Activated CD4-positive, alpha-beta T cell treated with anti-CD3 and anti-CD28 coated beads for 24 hours (primary cell): ENCODE measurements around the gene FGG.
"Not testable (repeated sequence)": the region's sequence is repeated elsewhere in the genome, so short reads cannot be mapped to it uniquely, and the experiment has no call there.

Source experiments
- DNase-seq, 2 donors: peaks; one replicate each; pipeline ENCODE4 v3.0.0-alpha.2; 2020; ENCODE audit warnings: low read depth in 2 of 2

Gene FGG

DNA sequence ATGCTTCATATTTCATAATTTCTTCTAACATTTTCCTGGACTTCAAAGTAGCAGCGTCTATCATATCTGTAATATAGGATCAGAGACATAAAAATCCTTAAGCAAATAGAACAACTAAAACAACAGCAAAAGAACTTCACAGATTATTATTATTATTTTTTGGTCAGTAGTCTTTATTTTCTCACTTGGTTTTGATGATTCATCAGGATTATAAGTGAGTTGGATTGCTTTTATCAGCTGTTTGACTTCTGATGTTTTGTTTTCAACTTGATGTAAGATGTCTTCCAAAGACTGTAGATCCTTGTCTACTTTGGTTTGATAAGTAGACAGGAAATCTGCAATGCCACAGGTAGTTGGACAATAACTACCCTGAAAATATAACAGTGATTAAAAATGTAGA is 623 bp downstream of the FGG start:
- no peak for DNase-seq

DNA sequence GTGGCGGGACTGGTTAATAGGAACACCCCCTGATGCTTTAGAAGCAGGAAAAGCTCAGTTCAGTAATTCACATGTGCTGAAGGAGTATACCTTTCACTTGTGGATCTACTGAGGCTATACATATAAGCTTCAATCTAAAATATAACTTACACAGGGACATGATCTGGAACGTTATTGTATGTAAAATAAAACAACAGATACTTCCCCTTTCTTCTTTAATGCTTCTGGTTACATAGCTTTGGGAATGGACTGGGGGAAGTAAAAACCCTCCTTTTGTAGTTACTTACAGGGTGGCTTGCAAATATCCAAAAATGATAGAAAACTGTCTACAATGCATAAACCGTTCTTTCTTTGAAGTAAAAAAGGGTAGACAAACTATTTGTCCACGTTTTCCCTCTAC is 1.9 kb downstream of the FGG start:
- no peak for DNase-seq

DNA sequence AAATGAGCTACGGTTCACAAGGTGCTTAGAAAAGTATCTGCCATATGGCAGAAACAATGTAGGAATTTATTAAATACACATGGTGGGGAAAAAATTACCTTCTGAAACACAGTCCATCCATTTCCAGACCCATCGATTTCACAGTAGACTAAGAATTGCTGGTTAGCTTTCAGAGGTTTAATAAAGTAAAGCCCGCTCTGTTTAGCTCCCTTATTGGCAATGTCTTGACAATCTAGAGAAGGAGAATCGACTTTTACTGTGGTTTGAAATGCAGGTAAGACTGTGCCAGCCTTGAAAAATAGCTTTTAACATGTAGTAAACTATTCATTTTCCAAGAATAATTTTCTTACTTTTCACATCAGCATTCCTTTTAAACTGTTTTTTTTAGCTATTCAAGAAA is 2.9 kb downstream of the FGG start:
- no peak for DNase-seq

DNA sequence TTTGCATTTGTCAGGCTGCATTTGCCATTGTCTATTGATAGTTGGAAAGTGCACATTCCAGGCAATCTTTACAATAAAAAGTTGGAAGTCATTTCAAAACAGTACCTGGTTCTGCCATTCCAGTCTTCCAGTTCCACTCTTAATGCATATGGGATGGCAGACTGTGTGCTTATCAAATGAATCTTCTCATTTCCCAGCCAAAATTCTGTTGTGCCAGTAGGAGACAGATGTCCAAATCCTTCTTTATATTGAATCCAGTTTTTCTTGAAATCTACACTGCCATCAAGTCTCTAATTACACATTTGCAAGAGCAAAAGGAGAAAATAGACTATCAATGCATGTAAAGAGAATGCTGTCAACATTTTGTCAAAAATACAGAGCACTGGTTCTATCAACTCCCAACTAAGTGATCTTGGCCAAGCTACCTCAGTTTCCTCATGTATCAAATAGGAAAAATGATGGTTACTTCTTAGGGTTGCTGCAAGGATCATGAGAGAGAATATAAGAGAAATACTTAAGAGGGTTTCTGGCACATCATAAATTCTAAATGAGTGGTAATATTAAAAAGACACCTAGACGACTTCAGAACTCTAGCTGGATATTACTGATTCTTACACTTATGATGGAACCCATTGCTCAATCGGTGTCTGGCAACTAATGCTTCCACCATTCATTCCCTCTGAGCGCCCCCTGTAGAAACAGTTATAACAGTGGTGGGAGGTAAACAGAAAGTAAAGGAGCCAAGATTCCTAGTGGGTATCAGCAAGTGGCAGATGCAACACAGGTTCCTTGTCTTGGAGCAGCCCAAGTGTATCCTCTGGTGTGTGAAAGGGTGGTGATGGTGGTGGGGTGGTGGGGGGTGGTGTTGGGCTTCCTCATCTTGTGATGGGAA is 3.8 kb downstream of the FGG start:
- DNase-seq, result no peak

DNA sequence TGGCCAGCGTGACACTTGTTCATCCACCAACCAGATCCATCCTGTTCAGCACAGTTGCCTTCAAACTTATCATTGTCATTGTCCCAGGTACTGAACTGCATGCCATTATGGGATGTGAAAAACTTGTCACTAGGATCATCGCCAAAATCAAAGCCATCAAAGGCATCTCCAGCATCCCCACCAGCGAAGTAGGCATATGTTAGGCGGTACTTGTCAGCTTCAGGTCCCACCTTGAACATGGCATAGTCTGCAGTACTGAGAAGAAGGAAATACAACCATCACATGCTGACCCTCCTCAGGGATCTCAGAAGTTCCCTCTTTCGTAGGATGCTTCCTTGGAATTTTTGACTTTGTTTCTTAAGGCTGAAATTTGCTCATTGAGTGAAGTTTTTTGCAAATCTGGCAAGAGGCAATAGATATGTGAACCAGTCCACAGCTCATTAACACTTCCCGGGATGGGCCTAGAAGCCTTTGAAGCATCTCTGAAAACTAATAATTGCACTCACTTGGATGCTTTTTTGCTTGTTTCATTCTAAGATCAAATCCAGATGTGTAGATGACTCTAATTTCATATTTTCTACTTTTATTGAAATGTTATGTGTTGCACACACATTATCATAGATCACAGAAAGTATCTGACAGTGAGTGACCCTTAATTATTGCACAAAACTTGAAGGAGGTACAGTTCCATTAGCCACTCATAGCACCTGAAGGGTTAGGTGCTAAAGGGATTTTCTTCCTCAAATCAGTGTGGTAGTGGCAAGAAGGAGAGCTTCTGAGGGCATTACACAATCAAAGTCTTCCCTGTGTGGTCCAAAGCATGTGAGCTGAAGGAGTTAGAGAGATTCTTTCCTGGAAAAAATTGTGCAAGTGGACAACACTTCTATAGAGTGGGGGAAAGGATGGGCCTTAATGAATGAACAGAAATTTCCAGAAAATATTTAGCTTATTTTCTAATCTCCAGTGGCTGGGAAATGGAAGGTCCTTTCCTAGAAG is 5.4 kb downstream of the FGG start:
- no peak for DNase-seq

DNA sequence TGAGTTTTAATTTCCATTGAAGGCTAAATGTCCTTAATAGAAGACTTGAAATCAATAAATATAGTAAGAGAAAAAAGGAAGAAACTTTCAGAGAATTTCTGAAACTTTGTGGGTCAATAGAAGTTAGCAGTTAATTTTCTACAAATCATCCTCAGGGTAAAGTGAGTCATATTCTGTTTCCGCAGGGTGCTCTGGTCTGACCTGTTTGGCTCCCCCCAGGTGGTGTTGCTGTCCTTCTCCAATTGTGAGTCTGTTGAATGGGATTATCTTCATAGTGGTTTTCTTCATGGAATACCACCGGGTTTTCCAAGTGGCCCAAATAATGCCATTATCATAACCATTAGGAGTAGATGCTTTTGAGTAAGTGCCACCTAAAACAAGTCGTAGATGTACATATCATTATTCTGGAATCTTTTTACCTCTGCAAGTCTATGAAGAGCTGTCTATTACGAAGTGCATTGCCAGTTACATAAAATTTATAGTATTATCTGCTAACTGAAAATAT is 7.7 kb downstream of the FGG start:
- DNase-seq, result no peak

DNA sequence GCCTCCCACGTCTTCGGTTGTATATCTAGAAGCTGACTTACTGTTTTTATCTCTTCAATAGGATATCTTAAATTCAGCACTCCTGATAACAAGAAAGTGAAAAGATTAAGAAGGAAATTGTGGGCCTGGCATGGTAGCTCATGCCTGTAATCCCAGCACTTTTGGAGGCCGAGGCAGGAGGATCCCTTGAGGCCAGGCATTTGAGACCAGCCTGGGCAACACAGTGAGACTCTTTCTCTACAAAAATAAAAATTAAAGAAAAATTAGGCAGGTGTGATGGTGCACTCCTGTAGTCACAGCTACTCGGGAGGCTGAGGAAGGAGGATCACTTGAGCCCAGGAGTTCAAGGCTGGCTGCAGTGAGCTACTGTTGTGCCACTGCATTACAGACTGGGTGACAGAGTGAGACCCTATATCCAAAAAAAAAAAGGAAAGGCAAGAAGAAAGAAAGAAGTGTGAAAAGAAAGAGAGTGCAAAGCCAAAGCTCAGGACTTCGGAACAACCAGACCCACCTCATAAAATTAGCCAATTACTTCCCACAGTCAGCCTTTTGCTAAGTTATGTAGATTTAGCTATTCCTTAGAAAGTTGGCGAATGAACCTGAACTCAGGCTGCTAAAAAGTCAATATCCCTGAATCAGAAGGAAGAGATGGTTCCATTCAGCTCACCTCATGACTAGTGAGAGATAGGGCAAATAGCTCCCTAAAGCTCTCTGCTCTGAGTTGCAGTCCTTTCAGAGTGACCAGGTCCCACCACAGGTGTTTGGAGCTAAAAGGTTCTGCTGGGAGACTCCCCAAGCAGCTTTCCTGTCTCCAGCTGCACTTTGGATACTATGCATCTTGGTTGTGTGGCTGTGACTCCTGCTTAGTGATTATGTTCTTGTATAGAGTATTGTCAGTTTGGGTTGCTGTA is 9.2 kb downstream of the FGG start:
- DNase-seq, result no peak

DNA sequence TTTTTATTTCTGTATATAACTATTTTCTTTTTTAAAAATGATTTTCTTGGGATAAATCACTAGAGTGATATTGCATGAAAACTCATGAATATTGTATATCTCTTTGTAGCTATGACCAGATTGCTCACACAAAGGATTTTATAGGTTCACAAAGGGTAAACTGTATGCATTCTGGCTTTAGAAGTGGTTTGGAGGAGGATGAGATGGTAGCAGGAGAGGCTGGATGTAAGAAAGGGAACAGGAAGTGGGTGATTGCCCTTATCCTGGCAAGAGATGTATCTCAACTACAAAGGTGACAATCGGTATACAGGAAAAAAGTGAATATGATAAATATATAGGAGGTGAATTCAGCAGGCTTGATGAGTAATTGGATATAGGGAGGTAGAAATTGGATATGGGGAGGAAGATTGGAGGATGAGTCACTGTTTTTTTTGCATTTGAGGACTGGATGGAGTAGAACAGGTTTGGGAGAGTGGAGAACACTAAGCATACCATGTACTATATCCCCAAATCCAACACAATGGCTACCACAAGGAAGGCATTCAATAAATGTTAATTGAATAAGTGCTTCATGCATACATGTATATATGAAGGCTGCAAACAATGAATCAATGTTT is 9.9 kb downstream of the FGG start:
- DNase-seq, result no peak

DNA sequence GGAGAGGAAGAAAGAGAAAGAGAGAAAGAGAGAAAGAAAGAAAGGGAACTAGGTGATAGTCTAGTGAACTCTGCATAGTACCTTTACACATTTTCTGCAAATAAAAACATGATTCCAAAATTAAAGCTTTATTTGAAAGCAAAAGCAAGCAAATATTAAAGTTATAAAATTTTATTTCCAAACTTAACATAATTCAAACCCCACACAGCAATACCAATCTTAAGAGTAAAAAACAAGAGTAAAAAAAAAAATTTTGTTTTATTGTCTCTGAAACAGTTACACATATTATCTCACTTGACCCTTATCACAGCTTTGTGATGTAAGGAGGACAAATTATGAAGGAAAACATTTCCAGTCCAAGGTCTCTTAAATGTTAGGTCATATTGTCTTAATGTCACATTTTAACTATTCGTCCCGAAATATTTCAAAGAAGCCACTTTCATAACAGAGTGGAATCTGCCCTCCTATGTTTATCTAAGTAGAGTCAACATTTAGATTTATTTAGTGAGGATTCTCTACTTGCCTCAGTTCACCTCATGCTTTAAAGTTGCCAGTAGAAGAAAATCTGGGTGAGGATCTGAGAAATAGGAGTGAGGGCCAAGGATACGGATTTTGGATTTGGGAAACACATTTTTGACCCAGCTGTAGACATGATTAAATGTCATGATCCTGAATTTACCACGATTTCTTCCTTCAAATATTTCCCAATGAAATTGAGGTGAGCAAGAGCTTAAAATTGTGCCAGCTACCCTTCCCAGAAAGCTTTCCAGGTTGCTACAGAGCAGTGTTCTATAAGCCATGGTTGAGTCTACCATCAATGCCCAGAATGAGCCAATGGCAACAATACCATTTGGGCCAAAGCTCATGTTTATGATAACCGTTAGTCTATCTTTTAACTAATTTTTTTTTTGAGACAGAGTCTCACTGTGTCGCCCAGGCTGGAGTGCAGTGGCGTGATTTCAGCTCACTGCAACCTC is 14.4 kb downstream of the FGG start:
- DNase-seq, result no peak

DNA sequence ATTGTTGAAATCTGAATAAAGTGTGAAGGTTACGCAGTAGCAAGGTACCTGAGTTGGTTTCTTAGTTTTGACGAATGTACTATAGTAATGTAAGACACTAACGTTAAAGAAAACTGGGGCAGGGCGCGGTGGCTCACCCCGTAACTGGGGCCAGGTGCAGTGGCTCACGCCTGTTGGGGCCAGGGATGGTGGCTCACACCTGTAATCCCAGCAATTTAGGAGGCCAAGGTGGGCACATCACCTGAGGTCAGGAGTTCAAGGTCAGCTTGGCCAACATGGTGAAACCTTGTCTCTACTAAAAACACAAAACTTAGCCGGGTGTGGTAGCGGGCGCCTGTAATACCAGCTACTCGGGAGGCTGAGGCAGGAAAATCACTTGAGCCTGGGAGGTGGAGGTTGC is 15.2 kb downstream of the FGG start:
- DNase-seq, result not testable (repeated sequence)

DNA sequence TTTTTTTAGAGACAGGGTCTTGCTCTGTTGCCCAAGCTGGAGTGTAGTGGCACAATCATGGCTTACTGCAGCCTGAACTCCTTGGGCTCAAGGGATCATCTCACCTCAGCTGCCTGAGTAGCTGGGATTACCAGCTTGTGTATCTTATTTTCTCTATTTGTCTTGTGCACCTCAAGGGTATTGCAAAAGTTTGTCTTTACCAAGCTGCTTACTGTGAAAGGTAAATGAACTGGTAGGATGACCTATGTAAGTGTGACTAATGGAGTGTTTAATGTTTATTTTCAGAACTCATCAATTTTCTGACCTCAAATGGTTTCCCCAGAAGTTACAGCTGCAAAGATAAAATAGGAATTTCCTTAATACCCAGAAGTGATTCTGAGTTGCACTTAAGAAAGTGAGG is 16.6 kb downstream of the FGG start:
- no peak for DNase-seq

DNA sequence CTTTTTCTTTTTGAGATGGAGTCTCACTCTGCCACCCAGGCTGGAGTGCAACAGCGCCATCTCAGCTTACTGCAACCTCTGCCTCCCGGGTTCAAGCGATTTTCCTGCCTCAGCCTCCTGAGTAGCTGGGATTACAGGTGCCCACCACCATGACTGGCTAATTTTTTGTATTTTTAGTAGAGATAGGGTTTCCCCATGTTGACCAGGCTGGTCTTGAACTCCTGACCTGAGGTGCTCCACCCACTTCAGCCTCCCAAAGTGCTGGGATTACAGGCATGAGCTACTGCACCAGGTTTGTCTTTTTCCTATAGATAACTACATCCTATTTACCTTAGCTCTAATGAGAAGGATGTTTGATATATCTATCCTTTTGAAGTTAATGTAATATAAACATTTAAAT is 18.1 kb downstream of the FGG start:
- DNase-seq, result not testable (repeated sequence)

DNA sequence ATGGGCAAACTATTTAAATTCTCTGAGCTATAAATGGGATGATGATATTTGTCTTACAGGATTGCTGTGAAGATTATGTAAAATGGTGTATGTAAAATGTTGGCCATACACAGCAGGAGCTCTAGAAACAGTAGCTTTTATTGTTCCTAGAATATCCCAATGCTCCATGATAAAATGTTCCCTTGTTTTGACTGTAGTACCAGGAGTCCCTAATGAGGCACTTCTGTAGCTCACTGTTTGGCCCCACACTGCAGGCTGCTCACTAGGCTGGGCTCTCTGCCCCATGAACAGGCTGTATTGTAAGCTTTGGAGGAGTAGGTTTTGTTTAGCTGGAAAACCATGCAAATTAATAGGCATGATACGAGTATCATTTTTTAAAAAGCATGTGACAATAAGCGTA is 18.6 kb downstream of the FGG start:
- DNase-seq, result no peak

DNA sequence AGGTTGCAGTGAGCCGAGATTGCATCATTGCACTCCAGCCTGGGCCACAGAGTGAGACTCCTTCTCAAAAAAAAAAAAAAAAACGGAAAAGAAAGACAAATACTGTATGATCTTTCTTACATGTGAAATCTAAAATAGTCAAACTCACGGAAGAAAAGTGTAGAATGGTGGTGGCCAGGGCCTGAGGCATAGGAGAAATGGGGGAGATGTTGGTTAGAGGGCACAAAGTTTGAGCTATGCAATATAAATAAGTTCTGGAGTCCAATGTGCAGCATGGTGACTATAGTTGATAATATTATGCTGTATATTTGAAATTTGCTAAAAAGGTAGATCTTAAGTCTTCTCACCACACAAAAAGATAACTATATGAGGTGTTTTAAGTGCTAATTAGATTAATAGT is 20.6 kb downstream of the FGG start:
- no peak for DNase-seq

DNA sequence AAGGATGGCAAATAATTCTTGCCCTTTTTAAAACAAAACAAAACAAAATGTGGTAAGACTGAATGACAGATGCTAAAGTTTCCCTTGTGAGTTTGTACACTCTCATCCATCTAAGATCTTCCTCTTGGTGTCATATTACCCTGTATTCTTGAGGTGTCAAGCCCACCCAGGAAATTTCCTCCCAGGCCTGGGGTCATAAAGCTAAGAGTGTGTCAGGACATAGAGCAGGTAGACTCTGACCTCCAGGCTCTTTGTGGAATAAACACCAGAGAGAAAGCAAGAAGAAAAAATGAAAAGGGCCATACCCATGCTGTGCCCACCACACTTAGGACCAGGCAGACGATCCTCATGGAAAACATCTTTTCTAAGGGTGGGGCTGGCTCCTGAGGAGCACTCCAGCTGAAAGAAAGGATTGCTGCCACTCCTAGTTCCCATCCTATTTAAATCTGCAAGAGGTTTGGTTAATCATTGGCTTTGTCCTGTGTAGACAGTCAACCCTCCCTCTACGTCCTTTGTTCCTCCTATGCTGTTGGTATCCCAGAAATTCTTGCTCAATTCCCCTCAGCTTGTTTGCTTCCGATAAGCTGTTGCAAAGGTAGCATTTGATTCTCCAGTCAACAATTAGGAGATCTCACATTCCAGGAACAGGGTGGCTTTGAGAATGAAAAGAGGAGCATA is 22.0 kb downstream of the FGG start, which contains the start of gene FGA:
TSS of gene FGA (minus strand) at position 414 of the 678 bp plus-strand sequence. CDS start at position 359, 55 bp downstream.
- no peak for DNase-seq

DNA sequence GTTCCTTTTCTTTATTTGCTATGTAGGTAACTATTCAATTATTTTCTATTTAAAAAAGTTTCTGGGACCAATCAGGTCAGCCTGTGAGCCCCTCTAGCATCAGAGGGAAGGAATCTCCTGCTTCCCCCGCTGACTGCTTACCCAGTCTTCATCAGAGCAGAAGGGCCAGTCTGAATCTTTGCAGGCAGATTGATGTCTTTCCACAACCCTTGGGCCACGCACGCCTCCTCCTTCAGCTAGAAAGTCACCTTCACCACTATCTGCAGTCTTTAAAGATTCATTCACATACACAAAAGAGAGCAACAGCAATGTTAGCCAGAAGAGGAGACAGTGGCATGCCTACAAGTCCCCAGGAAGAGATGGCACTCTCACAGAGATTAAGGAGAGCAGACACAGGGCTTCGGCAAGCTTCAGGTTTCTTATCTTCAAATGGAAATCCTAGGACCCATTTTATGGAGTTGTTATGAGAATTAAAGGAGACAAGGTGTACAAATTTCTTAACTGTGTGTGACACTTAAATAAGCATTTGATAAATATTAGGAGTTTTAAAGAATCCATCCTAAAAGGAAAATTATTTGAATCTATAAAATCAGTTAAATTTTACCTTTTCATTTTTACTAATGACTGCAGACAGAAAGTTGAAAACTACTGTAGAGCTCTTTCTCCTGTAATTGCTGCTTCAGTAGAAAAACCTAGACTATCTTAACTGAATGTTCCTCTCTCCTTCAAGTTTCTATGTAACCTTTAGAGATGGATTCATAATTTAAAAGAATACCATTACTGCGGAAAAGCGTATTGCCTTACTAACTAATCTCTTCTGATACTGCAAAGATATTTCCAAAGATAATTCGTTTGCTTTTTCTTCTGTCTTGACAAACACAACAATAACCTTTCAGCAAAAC is 22.9 kb downstream of the FGG start:
- no peak for DNase-seq

DNA sequence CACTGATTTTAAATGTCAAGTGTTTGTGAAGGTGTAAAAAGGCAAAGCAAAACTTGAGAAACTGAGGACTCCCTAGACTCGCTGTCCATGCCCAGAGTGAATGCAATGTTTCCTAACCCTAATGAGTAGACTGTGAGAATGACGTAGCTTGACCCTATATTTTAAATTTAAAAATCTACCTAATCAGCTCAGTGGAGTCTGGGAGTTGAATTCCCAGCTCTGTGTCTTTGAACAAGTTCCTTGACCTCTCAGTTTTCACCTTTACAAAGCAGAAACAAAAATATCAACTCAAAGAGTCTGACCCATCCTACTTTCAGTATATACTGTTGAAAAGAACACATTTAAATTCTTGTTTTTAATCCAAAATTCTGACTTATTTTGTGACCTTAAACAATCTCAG is 24.3 kb downstream of the FGG start:
- DNase-seq, result no peak
